ENCODE measurements around the gene HHAT.

HHAT gene

DNA sequence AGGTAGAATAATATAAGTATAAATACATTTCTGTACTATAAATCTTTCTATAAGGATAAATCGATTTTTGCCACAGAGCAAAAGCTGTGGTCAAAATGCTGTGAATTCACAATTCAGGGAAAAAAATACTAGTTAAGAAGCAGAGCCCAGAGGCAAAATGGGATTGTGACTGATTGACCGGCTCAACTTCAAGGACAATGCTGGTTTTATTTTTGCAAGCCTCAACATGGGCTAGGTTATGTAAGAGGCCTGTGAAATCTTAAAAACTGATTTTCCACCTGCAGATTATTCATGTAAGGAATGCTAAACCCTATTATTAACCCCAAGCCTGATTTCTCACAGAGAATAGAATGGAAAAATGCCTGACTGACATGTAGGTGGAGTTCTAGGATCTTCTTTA is 155.1 kb downstream of the HHAT start:
- H3K79me1 ChIP-seq (ENCODE audit: low read length), result no peaks in the 10 kb centered on the region
- H2BK5ac ChIP-seq (ENCODE audit: low read length), result no peak overlapping the region
- H3K18ac ChIP-seq (ENCODE audit: low read length), result no peak overlapping the region
- no peak overlapping the region for H3K9ac ChIP-seq (ENCODE audit: low read length)
- no peaks in the 10 kb centered on the region for H3K36me3 ChIP-seq (ENCODE audit: control insufficient read depth, insufficient read depth, low read length)
- H4K8ac ChIP-seq (ENCODE audit: low read depth, low read length), result no peak overlapping the region
- no peak for DNase-seq
- H3K56ac ChIP-seq (ENCODE audit: low read length), result no peak overlapping the region
- no peak overlapping the region for H3K4me3 ChIP-seq (ENCODE audit: low read length)
- no peaks in the 10 kb centered on the region for H3K79me2 ChIP-seq (ENCODE audit: control insufficient read depth, insufficient read depth, low read length)
- no peak overlapping the region for H2AK5ac ChIP-seq (ENCODE audit: low read length)
- H3K27me3 ChIP-seq (ENCODE audit: insufficient read depth, low read length, poor library complexity), result no peaks in the 10 kb centered on the region
- no peaks in the 10 kb centered on the region for H3K4me1 ChIP-seq (ENCODE audit: control insufficient read depth, low read depth, low read length)
- no peak overlapping the region for H2BK120ac ChIP-seq (ENCODE audit: low read depth, low read length)
- no peak overlapping the region for H3K27ac ChIP-seq (ENCODE audit: low read depth, low read length)
- no peak overlapping the region for H4K5ac ChIP-seq (ENCODE audit: low read length)
- H3K4ac ChIP-seq (ENCODE audit: low read depth, low read length), result no peak overlapping the region
- H3K23ac ChIP-seq (ENCODE audit: low read length), result no peak overlapping the region
- no peak overlapping the region for H3K4me2 ChIP-seq (ENCODE audit: low read length)
- H2BK15ac ChIP-seq (replicated peaks; ENCODE audit: low read depth), result no peak overlapping the region
- no CpG with 5 or more reads among the region's 2 CpGs for WGBS (ENCODE audit: extremely low coverage, insufficient coverage, low lambda C conversion rate)

DNA sequence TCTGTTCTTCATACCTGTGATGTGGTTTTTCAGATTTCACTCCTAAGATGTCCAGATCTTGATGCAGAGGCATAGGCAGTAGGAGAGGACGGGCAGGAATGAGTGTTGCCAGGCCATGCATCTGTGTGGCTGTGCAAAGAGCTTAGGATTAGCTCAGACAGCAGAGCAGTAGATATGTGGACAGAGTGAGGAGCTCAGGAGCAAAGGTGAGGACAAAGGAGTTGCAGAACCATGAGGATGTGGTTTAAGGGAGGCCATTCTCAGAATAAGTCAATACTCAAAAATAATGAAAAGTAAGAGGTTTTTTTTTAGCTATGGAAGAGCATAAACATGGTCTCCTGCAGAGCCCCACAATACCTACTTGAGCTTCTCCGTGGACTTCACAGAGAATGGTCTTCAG is 158.3 kb downstream of the HHAT start:
- H3K79me1 ChIP-seq (ENCODE audit: low read length), result no peaks in the 10 kb centered on the region
- H3K27ac ChIP-seq (ENCODE audit: low read depth, low read length), result no peak overlapping the region
- no CpG with 5 or more reads among the region's 2 CpGs for WGBS (ENCODE audit: extremely low coverage, insufficient coverage, low lambda C conversion rate)
- H3K27me3 ChIP-seq (ENCODE audit: insufficient read depth, low read length, poor library complexity), result no peaks in the 10 kb centered on the region
- H3K4me3 ChIP-seq (ENCODE audit: low read length), result no peak overlapping the region
- no peak overlapping the region for H3K4me2 ChIP-seq (ENCODE audit: low read length)
- DNase-seq, result no peak
- no peaks in the 10 kb centered on the region for H3K36me3 ChIP-seq (ENCODE audit: control insufficient read depth, insufficient read depth, low read length)
- H3K9ac ChIP-seq (ENCODE audit: low read length), result no peak overlapping the region
- H2BK120ac ChIP-seq (ENCODE audit: low read depth, low read length), result no peak overlapping the region
- no peak overlapping the region for H3K18ac ChIP-seq (ENCODE audit: low read length)
- no peak overlapping the region for H3K23ac ChIP-seq (ENCODE audit: low read length)
- H3K56ac ChIP-seq (ENCODE audit: low read length), result no peak overlapping the region
- H3K4me1 ChIP-seq (ENCODE audit: control insufficient read depth, low read depth, low read length), result no peaks in the 10 kb centered on the region
- H2AK5ac ChIP-seq (ENCODE audit: low read length), result no peak overlapping the region
- H4K8ac ChIP-seq (ENCODE audit: low read depth, low read length), result no peak overlapping the region
- H4K5ac ChIP-seq (ENCODE audit: low read length), result no peak overlapping the region
- no peak overlapping the region for H3K4ac ChIP-seq (ENCODE audit: low read depth, low read length)
- no peak overlapping the region for H2BK15ac ChIP-seq (replicated peaks; ENCODE audit: low read depth)
- H3K79me2 ChIP-seq (ENCODE audit: control insufficient read depth, insufficient read depth, low read length), result no peaks in the 10 kb centered on the region
- H2BK5ac ChIP-seq (ENCODE audit: low read length), result no peak overlapping the region

GRCh38 chr1:210489491-210489890 is 160.8 kb downstream of the HHAT start:
- Histone ChIP-seq H2BK15ac (replicated peaks; ENCODE audit: low read depth) (no peak overlapping the region), H2BK5ac (ENCODE audit: low read length) (no peak overlapping the region), H3K18ac (ENCODE audit: low read length) (no peak overlapping the region), H3K27ac (ENCODE audit: low read depth, low read length) (no peak overlapping the region), H3K4ac (ENCODE audit: low read depth, low read length) (no peak overlapping the region), H4K8ac (ENCODE audit: low read depth, low read length) (no peak overlapping the region), H3K23ac (ENCODE audit: low read length) (no peak overlapping the region), H3K56ac (ENCODE audit: low read length) (no peak overlapping the region), H2AK5ac (ENCODE audit: low read length) (no peak overlapping the region), H3K4me2 (ENCODE audit: low read length) (no peak overlapping the region), H3K79me2 (ENCODE audit: control insufficient read depth, insufficient read depth, low read length) (no peaks in the 10 kb centered on the region), H3K27me3 (ENCODE audit: insufficient read depth, low read length, poor library complexity) (no peaks in the 10 kb centered on the region), H4K5ac (ENCODE audit: low read length) (no peak overlapping the region), H3K4me1 (ENCODE audit: control insufficient read depth, low read depth, low read length) (no peaks in the 10 kb centered on the region), H2BK120ac (ENCODE audit: low read depth, low read length) (no peak overlapping the region), H3K36me3 (ENCODE audit: control insufficient read depth, insufficient read depth, low read length) (no peaks in the 10 kb centered on the region), H3K79me1 (ENCODE audit: low read length) (no peaks in the 10 kb centered on the region), H3K9ac (ENCODE audit: low read length) (no peak overlapping the region), H3K4me3 (ENCODE audit: low read length) (no peak overlapping the region)
- WGBS (ENCODE audit: extremely low coverage, insufficient coverage, low lambda C conversion rate), result no CpG with 5 or more reads among the region's 1 CpG
- no peak for DNase-seq

GRCh38 chr1:210490781-210491180 is 162.1 kb downstream of the HHAT start:
- Histone ChIP-seq H4K5ac (ENCODE audit: low read length) (no peak overlapping the region), H3K79me2 (ENCODE audit: control insufficient read depth, insufficient read depth, low read length) (no peaks in the 10 kb centered on the region), H3K36me3 (ENCODE audit: control insufficient read depth, insufficient read depth, low read length) (no peaks in the 10 kb centered on the region), H3K4me2 (ENCODE audit: low read length) (no peak overlapping the region), H3K4me1 (ENCODE audit: control insufficient read depth, low read depth, low read length) (no peaks in the 10 kb centered on the region), H2BK15ac (replicated peaks; ENCODE audit: low read depth) (no peak overlapping the region), H3K23ac (ENCODE audit: low read length) (no peak overlapping the region), H3K4me3 (ENCODE audit: low read length) (no peak overlapping the region), H3K27ac (ENCODE audit: low read depth, low read length) (no peak overlapping the region), H4K8ac (ENCODE audit: low read depth, low read length) (no peak overlapping the region), H2BK120ac (ENCODE audit: low read depth, low read length) (no peak overlapping the region), H2BK5ac (ENCODE audit: low read length) (no peak overlapping the region), H3K79me1 (ENCODE audit: low read length) (no peaks in the 10 kb centered on the region), H3K4ac (ENCODE audit: low read depth, low read length) (no peak overlapping the region), H2AK5ac (ENCODE audit: low read length) (no peak overlapping the region), H3K27me3 (ENCODE audit: insufficient read depth, low read length, poor library complexity) (no peaks in the 10 kb centered on the region), H3K18ac (ENCODE audit: low read length) (no peak overlapping the region), H3K9ac (ENCODE audit: low read length) (no peak overlapping the region), H3K56ac (ENCODE audit: low read length) (no peak overlapping the region)
- no CpG with 5 or more reads among the region's 1 CpG for WGBS (ENCODE audit: extremely low coverage, insufficient coverage, low lambda C conversion rate)
- no peak for DNase-seq

DNA sequence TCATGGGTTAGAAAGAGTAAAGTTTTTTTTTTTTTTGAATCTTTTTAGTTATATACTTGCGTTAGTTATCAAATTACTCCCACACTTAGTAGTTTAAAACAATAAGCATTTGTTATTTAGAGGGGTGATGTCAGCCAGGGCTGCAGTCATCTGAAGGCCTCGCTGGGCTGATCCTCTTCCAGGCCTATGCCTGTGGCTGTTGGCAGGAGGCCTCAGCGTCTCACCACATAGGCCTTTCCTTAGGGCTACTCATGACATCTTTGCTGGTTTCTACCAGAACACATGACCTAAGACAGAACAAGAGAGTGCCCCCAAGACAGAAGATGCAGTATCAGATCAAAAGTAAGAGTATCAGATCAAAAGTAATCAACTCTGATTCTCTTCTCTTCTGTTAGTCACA is 167.4 kb downstream of the HHAT start:
- no peak for DNase-seq
- Histone ChIP-seq H3K4me2 (ENCODE audit: low read length) (no peak overlapping the region), H2AK5ac (ENCODE audit: low read length) (no peak overlapping the region), H3K23ac (ENCODE audit: low read length) (no peak overlapping the region), H4K8ac (ENCODE audit: low read depth, low read length) (no peak overlapping the region), H2BK120ac (ENCODE audit: low read depth, low read length) (no peak overlapping the region), H3K36me3 (ENCODE audit: control insufficient read depth, insufficient read depth, low read length) (no peaks in the 10 kb centered on the region), H3K56ac (ENCODE audit: low read length) (no peak overlapping the region), H2BK5ac (ENCODE audit: low read length) (no peak overlapping the region), H3K79me2 (ENCODE audit: control insufficient read depth, insufficient read depth, low read length) (no peaks in the 10 kb centered on the region), H3K27ac (ENCODE audit: low read depth, low read length) (no peak overlapping the region), H3K4me3 (ENCODE audit: low read length) (no peak overlapping the region), H3K79me1 (ENCODE audit: low read length) (no peaks in the 10 kb centered on the region), H3K27me3 (ENCODE audit: insufficient read depth, low read length, poor library complexity) (no peaks in the 10 kb centered on the region), H3K4me1 (ENCODE audit: control insufficient read depth, low read depth, low read length) (peaks cover 2% of the 10 kb centered on the region), H4K5ac (ENCODE audit: low read length) (no peak overlapping the region), H2BK15ac (replicated peaks; ENCODE audit: low read depth) (no peak overlapping the region), H3K9ac (ENCODE audit: low read length) (no peak overlapping the region), H3K18ac (ENCODE audit: low read length) (no peak overlapping the region), H3K4ac (ENCODE audit: low read depth, low read length) (no peak overlapping the region)
- WGBS (ENCODE audit: extremely low coverage, insufficient coverage, low lambda C conversion rate), result no CpG with 5 or more reads among the region's 3 CpGs

- no peak overlapping the region for H3K9ac ChIP-seq (ENCODE audit: low read length)
- H4K8ac ChIP-seq (ENCODE audit: low read depth, low read length), result no peak overlapping the region
- H3K79me2 ChIP-seq (ENCODE audit: control insufficient read depth, insufficient read depth, low read length), result no peaks in the 10 kb centered on the region
- no peak overlapping the region for H3K23ac ChIP-seq (ENCODE audit: low read length)
- no peak overlapping the region for H4K5ac ChIP-seq (ENCODE audit: low read length)
- no peak overlapping the region for H3K27ac ChIP-seq (ENCODE audit: low read depth, low read length)
- H3K79me1 ChIP-seq (ENCODE audit: low read length), result no peaks in the 10 kb centered on the region
- H3K36me3 ChIP-seq (ENCODE audit: control insufficient read depth, insufficient read depth, low read length), result no peaks in the 10 kb centered on the region
- H3K56ac ChIP-seq (ENCODE audit: low read length), result no peak overlapping the region
- no peak overlapping the region for H2BK120ac ChIP-seq (ENCODE audit: low read depth, low read length)
- no peak overlapping the region for H3K4me3 ChIP-seq (ENCODE audit: low read length)
- no peak overlapping the region for H3K4me2 ChIP-seq (ENCODE audit: low read length)
- no peak overlapping the region for H3K18ac ChIP-seq (ENCODE audit: low read length)
- H2BK15ac ChIP-seq (replicated peaks; ENCODE audit: low read depth), result no peak overlapping the region
- no peak for DNase-seq
- H2BK5ac ChIP-seq (ENCODE audit: low read length), result no peak overlapping the region
- H3K4ac ChIP-seq (ENCODE audit: low read depth, low read length), result no peak overlapping the region
- WGBS (ENCODE audit: extremely low coverage, insufficient coverage, low lambda C conversion rate), result no CpG with 5 or more reads among the region's 2 CpGs
- peaks cover 2% of the 10 kb centered on the region for H3K4me1 ChIP-seq (ENCODE audit: control insufficient read depth, low read depth, low read length)
- H3K27me3 ChIP-seq (ENCODE audit: insufficient read depth, low read length, poor library complexity), result no peaks in the 10 kb centered on the region
- H2AK5ac ChIP-seq (ENCODE audit: low read length), result no peak overlapping the region
Measured at GRCh38 chr1:210499956-210500355, 171.3 kb downstream of the HHAT start.

Data from mesendoderm (in vitro differentiated cells).